Measurements from ENCODE around the gene MCUB.

GRCh38 chr4:109629775-109630174, 69.7 kb downstream of the MCUB start:
- TF ChIP-seq NR0B2 (CRISPR knock-in tag; IDR thresholded peaks at IDR 0.05) (no peak), NFYB (CRISPR knock-in tag; IDR thresholded peaks at IDR 0.05) (no peak), ZNF691 (CRISPR knock-in tag; IDR thresholded peaks at IDR 0.05; ENCODE audit: borderline replicate concordance, low read depth) (no peak), ZBTB21 (CRISPR knock-in tag; IDR thresholded peaks at IDR 0.05) (no peak), CTCF (CRISPR knock-in tag; IDR thresholded peaks at IDR 0.05) (no peak), RXRA (CRISPR knock-in tag; IDR thresholded peaks at IDR 0.05) (no peak)
